GM19240 (cell line): Measurements from ENCODE around the gene CHMP4A.
"Not testable (repeated sequence)": the region's sequence is repeated elsewhere in the genome, so short reads cannot be mapped to it uniquely, and the experiment has no call there.

Experiments
- DNase-seq: peaks from one replicate; pipeline ENCODE4 v3.0.0; 2011; ENCODE audit warnings: low spot score; ENCODE audit not compliant: insufficient read length

CHMP4A gene

DNA sequence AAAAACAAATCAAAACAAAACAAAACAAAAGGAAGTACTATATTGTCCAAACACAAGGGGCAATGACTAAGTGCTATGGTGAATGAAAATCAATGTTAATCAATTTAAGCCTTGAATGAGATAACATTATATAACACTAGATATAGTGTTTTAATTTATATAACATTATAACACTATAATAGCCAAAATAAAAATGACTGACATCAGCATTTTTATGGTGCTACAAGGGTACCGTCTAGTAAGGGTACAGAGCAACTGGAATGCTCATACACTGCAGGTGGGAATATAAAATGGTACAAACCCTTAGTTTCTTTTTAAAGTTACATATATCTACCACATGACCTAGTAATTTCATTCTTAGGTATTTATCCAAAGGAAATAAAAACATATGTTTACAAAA lies 13.2 kb upstream of the CHMP4A start:
- no peak for DNase-seq

DNA sequence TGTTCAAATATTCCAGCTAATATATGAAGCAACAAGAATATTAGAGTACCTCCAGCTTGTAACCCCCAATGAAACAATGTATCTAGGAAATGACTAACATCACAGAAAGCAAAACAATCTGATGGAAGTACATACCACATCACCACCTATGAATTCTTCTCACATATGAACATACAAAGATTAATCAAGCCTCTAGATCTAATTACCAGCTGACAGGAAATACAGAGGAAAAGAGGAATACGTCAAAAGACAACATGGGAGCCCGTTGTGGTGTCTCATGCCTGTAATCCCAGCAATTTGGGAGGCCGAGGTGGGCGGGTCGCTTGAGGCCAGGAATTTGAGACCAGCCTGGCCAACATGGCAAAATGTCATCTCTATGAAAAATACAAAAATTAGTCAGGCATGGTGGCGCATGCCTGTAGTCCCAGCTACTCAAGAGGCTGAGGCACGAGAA lies 11.4 kb upstream of the CHMP4A start:
- no peak for DNase-seq

DNA sequence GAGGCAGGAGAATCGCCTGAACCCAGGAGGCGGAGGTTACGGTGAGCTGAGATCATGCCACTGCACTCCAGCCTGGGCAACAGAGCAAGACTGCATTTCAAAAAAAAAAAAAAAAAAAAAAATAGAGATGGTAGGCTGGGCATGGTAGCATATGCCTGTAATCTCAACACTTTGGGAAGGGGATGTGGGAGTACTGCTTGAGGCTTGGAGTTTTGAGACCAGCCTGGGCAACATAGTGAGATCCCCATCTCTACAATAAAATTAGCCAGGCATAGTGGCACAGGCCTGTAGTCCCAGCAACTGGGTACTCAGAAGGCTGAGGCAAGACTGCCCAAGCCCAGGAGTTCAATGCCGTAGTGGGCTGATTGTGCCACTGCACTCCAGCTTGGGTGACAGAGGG lies 9.7 kb upstream of the CHMP4A start:
- DNase-seq, result not testable (repeated sequence)

DNA sequence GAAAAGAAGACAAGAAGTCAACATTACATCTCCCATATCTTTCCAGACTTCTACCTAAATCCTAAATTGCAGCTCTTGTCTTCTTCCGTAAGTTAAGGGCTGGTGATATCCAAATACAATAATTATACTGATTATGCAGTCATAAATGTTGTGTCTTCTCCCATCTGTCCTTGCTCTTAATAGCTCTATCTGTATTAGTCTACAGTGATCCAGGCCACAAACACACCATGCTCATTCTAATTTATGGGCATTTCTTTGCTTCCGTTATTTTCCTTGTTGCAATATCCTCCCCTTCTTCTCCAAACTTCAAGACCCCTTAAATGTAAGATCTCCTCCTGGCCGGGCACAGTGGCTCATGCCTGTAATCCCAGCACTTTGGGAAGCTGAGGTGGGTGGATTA lies 6.2 kb upstream of the CHMP4A start:
- no peak for DNase-seq

DNA sequence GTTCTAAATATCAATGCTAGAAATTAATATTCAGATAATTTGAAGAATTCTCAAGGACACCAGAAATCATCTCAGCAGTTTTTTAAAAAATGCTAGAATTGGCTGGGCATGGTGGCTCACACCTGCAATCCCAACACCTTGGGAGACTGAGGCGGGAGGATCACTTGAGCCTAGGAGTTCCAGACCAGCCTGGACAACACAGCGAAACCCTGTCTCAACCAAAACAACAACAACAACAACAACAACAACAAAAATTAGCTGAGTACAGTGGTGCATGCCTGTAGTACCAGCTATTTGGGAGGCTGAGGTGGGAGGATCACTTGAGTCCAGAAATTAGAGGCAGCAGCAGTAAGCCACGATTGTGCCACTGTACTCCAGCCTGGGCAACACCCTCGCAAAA lies 5.8 kb upstream of the CHMP4A start:
- DNase-seq, result no peak

DNA sequence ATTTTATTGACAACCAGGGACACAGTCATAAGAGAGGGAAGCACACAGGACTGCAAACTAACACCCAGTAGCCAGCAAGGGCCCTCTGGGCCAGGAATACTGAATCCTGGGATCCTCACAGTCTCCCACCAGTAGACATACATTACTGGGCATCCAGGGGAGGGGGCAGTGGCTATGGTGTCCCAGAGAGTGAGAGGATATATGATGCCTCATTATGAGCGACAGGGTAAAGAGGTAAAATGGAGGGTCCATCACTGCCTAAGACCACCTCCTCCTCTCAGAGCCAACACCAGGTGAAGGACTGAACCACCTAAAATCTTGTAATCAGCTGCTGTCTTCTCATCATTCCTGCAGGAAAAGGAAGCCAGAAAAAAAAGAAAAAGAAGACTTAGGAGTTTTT lies 3.6 kb upstream of the CHMP4A start:
- not testable (repeated sequence) for DNase-seq

DNA sequence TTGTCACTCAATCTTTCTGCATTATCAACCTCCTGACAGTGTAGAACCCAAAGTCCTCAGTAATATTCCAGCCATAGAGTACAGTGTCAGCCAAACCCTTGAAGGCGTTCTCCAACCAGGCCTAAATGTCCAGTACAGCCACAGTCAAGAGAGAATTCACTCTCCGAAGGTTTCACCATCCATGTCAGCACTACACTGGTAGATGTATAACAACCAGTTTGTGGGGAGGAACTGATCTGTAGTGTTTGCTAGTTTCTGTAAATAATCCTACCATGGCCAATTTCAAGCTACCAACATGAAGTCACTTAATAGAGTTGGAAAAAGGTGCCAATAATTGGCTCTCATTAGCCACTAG lies 3.0 kb upstream of the CHMP4A start:
- no peak for DNase-seq

DNA sequence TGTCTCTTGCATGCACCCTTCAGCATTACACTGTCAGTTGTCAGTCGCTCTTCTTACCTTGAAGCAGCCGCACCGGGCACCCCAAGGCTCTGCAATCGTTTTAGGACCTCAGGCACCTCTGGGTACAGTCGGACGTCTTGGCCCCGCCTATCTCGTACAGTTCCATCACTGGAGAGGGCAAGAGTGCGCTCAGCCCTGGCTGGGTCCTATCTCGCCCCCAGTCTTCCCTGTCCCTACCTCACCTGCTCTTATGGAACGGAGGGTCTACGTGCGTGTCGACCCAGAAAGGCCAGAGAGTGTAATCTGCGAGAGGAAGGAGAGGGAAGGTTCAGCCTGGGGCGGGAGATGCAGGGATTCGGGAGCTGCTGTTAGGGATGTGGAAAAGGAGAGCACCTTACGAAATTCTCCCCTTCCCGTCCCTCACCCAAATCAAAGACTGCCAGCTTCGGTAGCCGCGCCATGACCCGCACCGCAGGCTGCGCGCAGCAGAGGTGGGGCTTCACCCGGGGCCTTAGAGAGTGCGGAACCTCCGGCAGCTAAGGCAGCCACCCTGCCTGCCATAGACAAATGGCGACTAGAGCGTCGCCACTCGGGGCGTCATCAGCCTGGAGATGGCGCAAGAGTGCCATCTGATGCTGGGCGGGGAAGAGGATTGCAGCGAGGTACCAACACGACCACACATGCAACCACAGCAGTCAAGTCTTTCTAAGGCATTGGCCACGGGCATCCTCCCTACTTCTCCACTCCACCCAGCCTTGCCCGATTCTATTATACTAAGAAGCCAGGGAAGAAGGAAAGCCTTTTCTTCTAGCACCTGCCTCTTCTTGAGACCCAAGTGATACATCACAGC lies 2.4 kb upstream of the CHMP4A start, which contains the start of gene MDP1:
Gene MDP1, minus strand, starts transcription at position 572 of the 850 bp plus-strand sequence. Its CDS starts 111 bp downstream, at position 461.
- DNase-seq, result peak; percentile 84

DNA sequence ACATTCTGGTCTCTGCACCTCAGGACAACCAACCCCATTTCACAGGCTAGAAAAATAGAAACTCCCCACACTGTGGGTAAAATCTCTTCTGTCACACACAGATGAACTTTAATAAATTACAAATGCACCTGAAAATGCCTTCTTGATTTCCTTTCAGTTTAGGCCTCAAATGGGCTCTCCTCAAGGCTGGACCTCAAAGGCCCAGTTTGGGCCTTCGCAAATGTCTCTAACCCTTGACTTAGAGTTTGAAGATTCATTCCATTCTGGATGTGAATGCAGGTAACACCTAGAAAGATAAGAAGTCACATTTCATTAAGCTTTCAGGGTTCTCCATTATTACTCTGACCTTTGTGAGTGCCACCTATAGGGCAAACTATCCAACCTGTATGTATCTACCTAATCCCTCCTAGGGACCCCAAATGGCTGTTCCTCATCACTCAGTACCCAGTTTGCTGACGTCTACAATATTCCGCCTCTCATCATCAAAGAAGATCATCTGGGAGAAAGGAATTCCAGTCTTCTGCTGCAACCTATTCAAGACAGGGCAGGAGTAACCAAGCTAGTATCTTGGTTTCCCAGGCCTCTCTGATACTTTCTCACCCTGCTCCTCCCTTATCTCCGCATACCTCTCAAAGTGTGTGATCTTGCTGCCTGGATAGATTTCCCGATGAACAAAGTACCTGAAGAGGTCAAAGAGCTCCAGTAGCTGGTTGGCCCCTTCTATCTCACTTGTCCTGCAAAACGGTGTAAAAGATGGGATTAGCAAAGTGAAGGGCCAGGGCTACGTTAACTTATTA lies 776 bp upstream of the CHMP4A start:
- DNase-seq, result no peak

DNA sequence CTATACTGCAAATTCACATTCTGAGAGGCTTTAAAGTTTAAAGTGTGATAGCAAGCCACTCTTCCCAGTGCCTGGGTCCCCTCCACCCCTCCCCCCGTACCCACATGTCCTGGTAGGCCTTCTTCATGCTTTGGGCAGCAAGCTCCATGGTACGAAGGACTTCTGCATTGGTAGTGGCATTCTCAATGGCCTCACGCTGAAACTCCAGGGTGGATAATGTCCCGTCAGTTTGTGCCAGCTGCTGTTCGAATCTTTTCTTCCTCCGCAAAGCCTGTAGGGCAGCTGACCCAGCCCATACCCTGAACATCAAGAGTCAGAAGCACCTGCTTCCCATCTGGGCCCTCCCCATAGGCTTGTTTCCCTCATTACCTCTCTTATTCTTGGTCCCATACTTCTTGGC lies 2.0 kb downstream of the CHMP4A start:
- DNase-seq, result no peak

DNA sequence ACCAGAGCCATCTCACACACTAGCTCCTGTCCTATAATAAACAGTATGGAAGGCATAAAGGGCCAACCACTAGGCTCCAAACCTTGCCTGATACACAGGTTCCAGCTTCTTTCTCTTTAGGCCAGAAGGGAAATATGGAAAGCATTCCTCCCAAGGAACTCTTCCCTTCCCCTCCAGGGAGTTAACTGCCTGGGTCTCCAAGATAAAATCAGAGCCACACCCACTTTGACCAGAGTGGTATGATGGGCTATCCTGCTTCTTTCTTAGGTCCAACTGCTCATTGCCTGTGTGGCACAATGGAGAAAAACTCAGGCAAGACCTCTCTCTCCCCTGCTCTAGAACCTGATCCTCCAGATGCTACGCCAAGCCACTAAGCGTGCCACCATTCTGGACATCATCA lies 5.7 kb downstream of the CHMP4A start:
- no peak for DNase-seq

DNA sequence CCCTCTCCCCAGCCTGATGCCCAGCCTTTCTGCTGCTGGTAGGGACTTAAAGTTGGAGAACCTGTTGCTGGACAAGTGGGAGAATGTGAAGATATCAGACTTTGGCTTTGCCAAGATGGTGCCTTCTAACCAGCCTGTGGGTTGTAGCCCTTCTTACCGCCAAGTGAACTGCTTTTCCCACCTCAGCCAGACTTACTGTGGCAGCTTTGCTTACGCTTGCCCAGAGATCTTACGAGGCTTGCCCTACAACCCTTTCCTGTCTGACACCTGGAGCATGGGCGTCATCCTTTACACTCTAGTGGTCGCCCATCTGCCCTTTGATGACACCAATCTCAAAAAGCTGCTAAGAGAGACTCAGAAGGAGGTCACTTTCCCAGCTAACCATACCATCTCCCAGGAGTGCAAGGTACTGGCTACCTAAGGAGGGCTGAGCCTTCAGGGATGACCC lies 6.2 kb downstream of the CHMP4A start:
- DNase-seq, result no peak

DNA sequence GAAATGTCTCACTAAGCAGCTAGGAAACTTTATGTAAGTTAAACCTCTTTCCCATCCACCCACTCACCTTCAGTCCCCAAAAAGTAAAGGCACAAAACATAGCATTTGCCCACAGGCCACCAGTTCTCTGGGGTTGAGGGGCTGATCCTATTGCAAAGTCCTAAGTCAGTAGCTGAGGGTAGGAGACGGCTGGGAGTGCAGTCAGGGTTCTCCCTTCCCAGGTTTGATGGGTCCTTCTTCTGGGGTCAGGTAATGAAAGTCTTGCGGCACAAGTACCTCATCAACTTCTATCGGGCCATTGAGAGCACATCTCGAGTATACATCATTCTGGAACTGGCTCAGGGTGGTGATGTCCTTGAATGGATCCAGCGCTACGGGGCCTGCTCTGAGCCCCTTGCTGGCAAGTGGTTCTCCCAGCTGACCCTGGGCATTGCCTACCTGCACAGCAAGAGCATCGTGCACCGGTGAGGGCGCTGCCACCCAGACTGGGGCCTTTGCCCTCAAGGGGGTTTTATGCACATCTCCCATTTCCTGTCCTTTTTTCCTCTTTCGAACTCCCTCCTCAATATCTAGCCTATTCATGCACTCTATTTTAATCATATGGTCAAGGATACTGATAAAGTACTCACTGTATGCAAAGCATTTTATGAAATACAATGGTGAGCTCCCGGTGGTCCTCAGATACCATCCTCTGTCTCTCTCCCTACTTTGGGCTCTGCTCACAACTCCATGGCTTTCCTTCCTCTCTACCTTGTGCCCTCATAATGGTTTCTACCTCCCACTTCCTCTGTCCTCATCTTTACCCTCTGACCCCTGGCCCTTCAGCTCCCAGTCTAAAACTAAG lies 6.8 kb downstream of the CHMP4A start:
- DNase-seq, result no peak

DNA sequence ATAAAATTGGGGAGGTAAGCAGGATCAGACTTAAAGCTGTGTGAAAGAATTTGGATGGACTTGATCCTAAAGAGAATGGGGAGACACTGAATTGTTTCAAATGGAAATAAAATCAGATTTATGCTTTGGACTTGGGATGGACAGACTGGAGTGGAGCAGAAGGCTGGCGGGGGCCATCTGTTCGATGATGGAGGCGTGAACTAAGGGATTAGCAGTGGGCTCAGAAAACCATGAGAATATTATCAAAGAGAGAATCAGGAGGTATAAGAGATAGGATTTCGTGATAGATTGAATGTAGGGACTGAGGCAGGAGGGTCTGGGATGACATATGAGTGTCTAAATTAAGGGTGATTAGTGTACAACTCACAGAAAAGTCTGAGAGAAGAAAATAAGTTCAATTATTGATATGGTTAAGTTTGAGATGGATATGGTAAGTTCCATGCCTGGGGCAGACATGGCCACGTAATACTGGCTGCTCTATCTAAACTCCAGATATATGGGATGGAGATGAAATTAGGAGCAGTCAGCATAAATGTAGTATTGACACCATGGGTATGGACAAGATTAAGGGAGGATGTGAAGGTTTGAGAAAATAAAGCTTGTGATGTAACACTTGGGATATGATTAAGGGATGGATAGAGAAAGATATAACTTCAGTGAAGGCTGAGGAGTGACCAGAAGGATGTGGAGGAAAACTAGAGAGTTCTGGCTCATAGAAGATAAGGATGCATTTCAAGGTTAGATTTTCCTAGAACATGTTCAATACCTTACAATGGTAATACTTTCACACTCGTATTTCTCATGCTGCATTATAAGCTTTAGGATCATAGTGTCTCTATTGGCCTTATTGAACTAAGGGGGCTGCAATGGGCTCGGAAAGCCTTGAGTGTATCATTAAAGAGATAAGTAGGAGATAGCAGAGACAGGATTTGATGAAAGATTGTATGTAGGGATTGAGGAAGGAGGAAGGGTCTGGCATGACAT lies 8.8 kb downstream of the CHMP4A start:
- no peak for DNase-seq

DNA sequence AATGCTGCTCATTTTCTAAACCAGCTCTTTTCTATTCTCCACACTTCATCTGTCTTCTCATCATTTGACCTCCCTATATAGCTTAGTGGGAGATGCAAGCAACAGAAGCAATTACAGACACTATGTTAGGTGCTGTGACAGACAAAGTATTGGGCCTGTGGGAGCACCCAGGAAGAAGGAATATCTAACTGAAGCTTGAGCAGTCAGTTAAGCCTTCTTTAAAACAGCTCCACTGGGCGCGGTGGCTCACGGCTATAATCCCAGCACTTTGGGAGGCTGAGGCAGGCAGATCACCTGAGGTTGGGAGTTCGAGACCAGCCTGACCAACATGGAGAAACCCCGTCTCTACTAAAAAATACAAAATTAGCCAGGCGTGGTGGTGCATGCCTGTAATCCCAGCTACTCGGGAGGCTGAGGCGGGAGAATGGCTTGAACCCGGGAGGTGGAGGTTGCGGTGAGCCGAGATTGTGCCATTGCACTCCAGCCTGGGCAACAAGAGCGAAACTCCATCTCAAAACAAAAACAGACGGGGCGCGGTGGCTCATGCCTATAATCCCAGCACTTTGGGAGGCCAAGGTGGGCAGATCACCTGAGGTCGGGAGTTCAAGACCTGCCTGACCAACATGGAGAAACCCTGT lies 9.9 kb downstream of the CHMP4A start:
- not testable (repeated sequence) for DNase-seq

DNA sequence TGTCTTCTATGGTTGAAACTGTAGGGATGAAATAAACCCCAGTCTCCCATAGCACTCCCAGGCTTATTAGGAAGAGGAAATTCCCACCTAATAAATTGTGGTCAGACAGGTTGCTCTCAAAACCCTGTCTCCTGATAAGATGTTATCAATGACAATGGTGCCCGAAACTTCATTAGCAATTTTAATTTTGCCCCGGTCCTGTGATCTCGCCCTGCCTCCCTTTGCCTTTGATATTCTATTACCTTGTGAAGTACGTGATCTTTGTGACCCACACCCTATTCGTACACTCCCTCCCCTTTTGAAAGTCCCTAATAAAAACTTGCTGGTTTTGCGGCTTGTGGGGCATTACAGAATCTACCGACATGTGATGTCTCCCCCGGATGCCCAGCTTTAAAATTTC lies 10.8 kb downstream of the CHMP4A start:
- DNase-seq, result not testable (repeated sequence)

DNA sequence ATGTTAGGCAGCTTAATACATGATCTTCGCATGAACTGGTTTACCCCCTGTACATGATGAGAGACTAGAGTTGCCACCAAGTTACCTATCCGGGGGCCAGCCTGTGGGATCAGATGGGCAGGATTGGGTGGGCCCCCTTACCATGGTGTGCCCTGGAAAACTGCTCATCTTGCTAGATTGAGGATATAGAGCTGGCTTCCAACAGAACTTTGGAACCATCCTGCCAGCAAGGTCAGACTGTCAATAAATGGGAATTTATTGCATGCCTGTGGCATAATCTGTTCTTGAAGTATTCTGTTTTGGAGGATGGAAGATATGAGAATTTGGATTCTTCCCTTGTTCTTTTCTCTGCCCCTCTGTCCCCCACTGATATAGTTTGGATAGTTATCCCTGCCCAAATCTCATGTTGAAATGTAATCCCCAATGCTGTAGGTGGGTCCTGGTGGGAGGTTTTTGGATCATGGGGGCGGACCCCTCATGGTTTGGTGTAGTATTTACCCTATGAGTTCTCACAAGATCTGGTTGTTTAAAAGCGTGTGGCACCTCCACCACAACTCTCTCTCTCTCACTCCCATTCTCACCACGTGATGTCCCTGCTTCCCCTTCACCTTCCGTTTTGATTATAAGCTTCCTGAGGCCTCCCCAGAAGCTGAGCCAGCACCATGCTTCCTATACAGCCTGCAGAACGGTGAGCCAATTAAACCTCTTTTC lies 14.3 kb downstream of the CHMP4A start:
- DNase-seq, result no peak

DNA sequence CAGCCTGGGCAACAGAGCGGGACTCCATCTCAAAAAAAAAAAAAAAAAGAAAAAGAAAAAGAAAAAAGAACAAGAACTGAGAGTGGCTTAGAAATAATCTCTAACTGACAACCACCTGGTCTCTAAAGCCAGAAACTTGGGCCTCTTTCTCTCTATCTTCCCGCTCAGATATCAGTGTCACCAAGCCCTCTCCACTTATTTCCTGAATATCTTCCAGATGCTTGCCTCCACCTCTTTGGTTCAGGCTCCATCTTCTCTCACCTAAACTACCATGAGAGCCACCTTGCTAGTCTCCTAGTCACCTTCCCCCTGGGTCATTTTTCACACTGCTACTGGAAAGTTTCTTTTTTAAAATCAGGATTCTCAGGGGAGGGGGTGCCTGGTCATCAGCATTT lies 16.2 kb downstream of the CHMP4A start:
- no peak for DNase-seq
